H1 (cell line): ENCODE measurements around the gene CRADD. TPM values are rescaled to one million over a fixed set of nuclear protein-coding genes. Genes with fewer than 3 reads are reported as not detected.

Experiments used
- CTCF ChIA-PET: fragments of 300-600 bp; sonication (Branson Sonifier 250); formaldehyde crosslinking; loops from one replicate; lab custom pipeline; 2021; ENCODE audit not compliant: partially characterized antibody; lab: Charles Lee
- POLR2A ChIA-PET: fragments of 300-600 bp; sonication (Branson Sonifier 250); formaldehyde crosslinking; loops from one replicate; lab custom pipeline; 2021; ENCODE audit warnings: inconsistent platforms; ENCODE audit not compliant: partially characterized antibody; lab: Charles Lee
- DNase-seq, 2 experiments: peaks; one replicate each; pipeline versions ENCODE4 v3.0.0 to v3.0.0-alpha.2; 2010 to 2022; ENCODE audit warnings: low spot score in 2 of 2, low read depth in 1 of 2, mixed read lengths in 1 of 2
- FAIRE-seq: peaks from 2 replicates; lab custom pipeline; 2011; peaks lifted over from hg19 to GRCh38; lab: Jason Lieb, UNC
- H2AFZ ChIP-seq: 2 replicates; pipeline ENCODE4 v1.8.1; 2012; ENCODE audit warnings: low read length, inconsistent platforms
- H2AK5ac ChIP-seq: 2 replicates; pipeline ENCODE4 v1.6.1; 2013; ENCODE audit warnings: low read depth, low read length
- H2BK120ac ChIP-seq: replicated peaks from 2 replicates; pipeline ENCODE3; 2013; ENCODE audit warnings: low read depth, low read length, inconsistent platforms
- H2BK12ac ChIP-seq: 2 replicates; pipeline ENCODE4 v1.6.1; 2013; ENCODE audit warnings: low read depth, low read length
- H2BK15ac ChIP-seq: 2 replicates; pipeline ENCODE4 v1.6.1; 2013; ENCODE audit warnings: low read length
- H2BK20ac ChIP-seq: 2 replicates; pipeline ENCODE4 v1.6.1; 2013; ENCODE audit warnings: low read length
- H2BK5ac ChIP-seq: 2 replicates; pipeline ENCODE4 v1.6.1; 2013; ENCODE audit warnings: low read depth, low read length
- H3K14ac ChIP-seq: 2 replicates; pipeline ENCODE4 v1.6.1; 2013; ENCODE audit warnings: inconsistent platforms; ENCODE audit not compliant: insufficient read length
- H3K18ac ChIP-seq: 2 replicates; pipeline ENCODE4 v1.6.1; 2013; ENCODE audit warnings: low read length; ENCODE audit errors: extremely low read depth
- H3K23ac ChIP-seq: 2 replicates; pipeline ENCODE4 v1.6.1; 2013; ENCODE audit warnings: inconsistent platforms; ENCODE audit not compliant: insufficient read length
- H3K23me2 ChIP-seq: 2 replicates; pipeline ENCODE4 v1.6.1; 2013; ENCODE audit warnings: low read depth, low read length
- H3K27ac ChIP-seq: 2 replicates; pipeline ENCODE4 v1.6.1; 2011; ENCODE audit warnings: low read depth, low read length, inconsistent platforms
- H3K27me3 ChIP-seq, 4 experiments: replicated peaks in 1 of 4; 1 replicate in 1 of 4; 2 replicates in 3 of 4; pipeline versions ENCODE4 v1.6.1 to v1.8.1; 2011 to 2013; ENCODE audit warnings: low read length in 3 of 4, mild to moderate bottlenecking in 3 of 4, inconsistent platforms in 2 of 4, mixed read lengths in 2 of 4, moderate library complexity in 1 of 4; ENCODE audit not compliant: control insufficient read depth in 3 of 4, insufficient read depth in 3 of 4; ENCODE audit errors: extremely low read depth in 1 of 4
- H3K36me3 ChIP-seq, 4 experiments: 2 replicates each; pipeline versions ENCODE4 v1.6.1 to v1.8.1; 2011 to 2013; ENCODE audit warnings: mild to moderate bottlenecking in 4 of 4, low read length in 3 of 4, moderate library complexity in 2 of 4, control low read depth in 1 of 4, inconsistent platforms in 1 of 4; ENCODE audit not compliant: insufficient read depth in 4 of 4, control insufficient read depth in 2 of 4
- H3K4ac ChIP-seq: replicated peaks from 2 replicates; pipeline ENCODE3; 2013; ENCODE audit warnings: low read length, low read depth, mixed read lengths, inconsistent platforms; ENCODE audit not compliant: insufficient read length
- H3K4me1 ChIP-seq, 4 experiments: replicated peaks in 1 of 4; 1 replicate in 1 of 4; 2 replicates in 3 of 4; pipeline versions ENCODE4 v1.6.1 to v1.8.1; 2011 to 2013; ENCODE audit warnings: low read length in 3 of 4, inconsistent platforms in 2 of 4, mixed read lengths in 1 of 4; ENCODE audit not compliant: insufficient read depth in 4 of 4, control insufficient read depth in 3 of 4
- H3K4me2 ChIP-seq, 2 experiments: 2 replicates each; pipeline versions ENCODE4 v1.6.1 to v1.8.1; 2011 to 2013; ENCODE audit warnings: low read depth in 2 of 2, low read length in 2 of 2, control low read depth in 1 of 2, inconsistent platforms in 1 of 2, mild to moderate bottlenecking in 1 of 2; ENCODE audit not compliant: insufficient read depth in 1 of 2
- H3K4me3 ChIP-seq, 4 experiments: fragments of 200-600, 300-600 bp in 1 of 4; sonication (generic), shearing (Covaris generic), sonication (Bioruptor Twin) in 1 of 4; 2 replicates each; pipeline versions ENCODE4 v1.5.1 to v1.8.1; 2011 to 2016; ENCODE audit warnings: low read length in 4 of 4, low read depth in 3 of 4, control low read depth in 2 of 4, inconsistent platforms in 2 of 4, mild to moderate bottlenecking in 2 of 4, mixed read lengths in 1 of 4, moderate library complexity in 1 of 4; ENCODE audit not compliant: insufficient read depth in 2 of 4; ENCODE audit errors: extremely low read depth in 1 of 4
- H3K56ac ChIP-seq: replicated peaks from 2 replicates; pipeline ENCODE3; 2013; ENCODE audit warnings: low read depth, mild to moderate bottlenecking, mixed read lengths, low read length, inconsistent platforms; ENCODE audit not compliant: insufficient read length
- H3K79me1 ChIP-seq: 2 replicates; pipeline ENCODE4 v1.6.1; 2013; ENCODE audit warnings: low read depth, low read length, control low read depth
- H3K79me2 ChIP-seq, 2 experiments: 2 replicates each; pipeline versions ENCODE4 v1.6.1 to v1.8.1; 2012 to 2013; ENCODE audit warnings: low read length in 2 of 2, mild to moderate bottlenecking in 2 of 2, inconsistent platforms in 1 of 2; ENCODE audit not compliant: insufficient read depth in 2 of 2, control insufficient read depth in 1 of 2
- H3K9ac ChIP-seq, 4 experiments: replicated peaks in 1 of 4; 1 replicate in 1 of 4; 2 replicates in 3 of 4; pipeline versions ENCODE4 v1.6.1 to v1.8.1; 2011 to 2013; ENCODE audit warnings: low read depth in 3 of 4, low read length in 3 of 4, control low read depth in 2 of 4, mild to moderate bottlenecking in 2 of 4, moderate library complexity in 2 of 4, inconsistent platforms in 1 of 4; ENCODE audit errors: extremely low read depth in 1 of 4
- H3K9me3 ChIP-seq, 2 experiments: 2 replicates each; pipeline versions ENCODE4 v1.6.1 to v1.8.1; 2012 to 2013; ENCODE audit warnings: mild to moderate bottlenecking in 2 of 2, moderate library complexity in 2 of 2, control low read depth in 1 of 2, inconsistent platforms in 1 of 2, low read depth in 1 of 2, low read length in 1 of 2, mixed read lengths in 1 of 2; ENCODE audit not compliant: insufficient read depth in 2 of 2
- H4K20me1 ChIP-seq, 2 experiments: replicated peaks in 1 of 2; 2 replicates each; pipeline versions ENCODE3 to v1.8.1; 2011 to 2013; ENCODE audit warnings: inconsistent platforms in 2 of 2, low read length in 2 of 2, mild to moderate bottlenecking in 1 of 2; ENCODE audit not compliant: insufficient read depth in 2 of 2, control insufficient read depth in 1 of 2
- H4K5ac ChIP-seq: 2 replicates; pipeline ENCODE4 v1.6.1; 2013; ENCODE audit warnings: low read length, low read depth, mixed read lengths, inconsistent platforms; ENCODE audit not compliant: insufficient read length
- H4K8ac ChIP-seq: 2 replicates; pipeline ENCODE4 v1.8.0; 2013; ENCODE audit warnings: mild to moderate bottlenecking, moderate library complexity, low read length, inconsistent platforms; ENCODE audit not compliant: insufficient read depth; ENCODE audit errors: extremely low read depth
- H4K91ac ChIP-seq: replicated peaks from 2 replicates; pipeline ENCODE3; 2013; ENCODE audit warnings: low read length, mixed read lengths, inconsistent platforms; ENCODE audit not compliant: insufficient read length
- CBX5 ChIP-seq: fragments of 300-800, 300-1000 bp; sonication (generic); IDR thresholded peaks from 2 replicates; pipeline ENCODE4 v1.7.1; 2016; ENCODE audit warnings: antibody characterized with exemption, low read length, low read depth
- CTBP2 ChIP-seq: IDR thresholded peaks from 2 replicates; pipeline ENCODE4 v1.7.0; 2011; ENCODE audit warnings: borderline replicate concordance, mild to moderate bottlenecking, moderate library complexity, mixed read lengths, low read length; ENCODE audit not compliant: insufficient read depth, insufficient read length
- EP300 ChIP-seq, 2 experiments: IDR thresholded peaks; 1 replicate in 1 of 2; 2 replicates in 1 of 2; pipeline ENCODE4 v1.6.1; 2011 to 2012; ENCODE audit warnings: low read depth in 2 of 2, low read length in 2 of 2, mild to moderate bottlenecking in 2 of 2, borderline replicate concordance in 1 of 2, inconsistent platforms in 1 of 2, moderate library complexity in 1 of 2
- GABPA ChIP-seq: IDR thresholded peaks from 2 replicates; pipeline ENCODE4 v1.6.1; 2011; ENCODE audit warnings: mild to moderate bottlenecking, low read length, moderate library complexity, borderline replicate concordance; ENCODE audit not compliant: insufficient read depth
- NANOG ChIP-seq: IDR thresholded peaks from 2 replicates; pipeline ENCODE4 v1.6.1; 2011; ENCODE audit warnings: low read length, low read depth, mild to moderate bottlenecking, inconsistent platforms; ENCODE audit not compliant: insufficient read depth, poor library complexity, severe bottlenecking
- TEAD4 ChIP-seq: IDR thresholded peaks from 2 replicates; pipeline ENCODE4 v1.6.1; 2012; ENCODE audit warnings: low read depth, low read length, inconsistent platforms, mixed read lengths
- USF2 ChIP-seq: IDR thresholded peaks from 2 replicates; pipeline ENCODE4 v1.6.1; 2011; ENCODE audit warnings: low read length, improper control_type of control experiment
- WGBS, 2 experiments: shearing (Covaris generic) in 1 of 2; methylation state at CpG; one replicate each; pipeline versions ENCODE4 v1.1.6 to v1.1.7; 2013 to 2015; ENCODE audit warnings: low lambda C conversion rate in 2 of 2, mixed read lengths in 2 of 2, inconsistent platforms in 1 of 2, low coverage in 1 of 2, missing lambda C conversion rate in 1 of 2; ENCODE audit not compliant: insufficient replicate concordance in 2 of 2, insufficient coverage in 1 of 2, insufficient read length in 1 of 2; ENCODE audit errors: extremely low coverage in 1 of 2, missing lambda C conversion rate in 1 of 2; 5-methylcytosine and 5-hydroxymethylcytosine counted together
- polyA plus RNA-seq, 7 experiments: library from polyadenylated mRNA; depleted of rRNA in 3 of 7; stranded (reverse) in 5 of 7; unstranded in 2 of 7; fragments of >200 nt in 5 of 7; fragments of 200-250 nt in 2 of 7; gene quantifications; 1 replicate in 5 of 7; 2 replicates in 1 of 7; 4 replicates in 1 of 7; pipeline versions ENCODE4 v1.2.1 to v1.2.3, GENCODE V29; 2011 to 2013; ENCODE audit warnings: missing spikeins in 2 of 7, mixed read lengths in 2 of 7
- total RNA-seq: library from RNA; stranded (reverse); fragmentation: NEBNext Ultra II Directional; extraction: Animal tissue kit (Norgen Biotek cat#: 25700); gene quantifications from 2 replicates; pipeline ENCODE4 v1.2.1, GENCODE V29; 2021

CRADD gene
- total and polyA plus RNA-seq, 2 of the 8 experiments (the other 6 are each of a cell fraction or from before 2014, with no cell fraction given): 8.1 to 15.4 TPM

GRCh38 chr12:93663006-93663728, 14.0 kb upstream of the CRADD start:
- ChIA-PET CTCF (no interaction called here), POLR2A (interaction anchor here (1.0 kb wide), 1 partner anchor 14 kb away, joined by 3 read pairs; the partner anchor contains the start of gene CRADD)
- FAIRE-seq: no peak

More at GRCh38 chr12:93663006-93663728, 14.0 kb upstream of the CRADD start:
- no peak overlapping the region for H2AK5ac ChIP-seq
- H3K27ac ChIP-seq: no peak overlapping the region
- peak overlapping the region; percentile 91; the same call in 1 of the 2 replicates for H2AFZ ChIP-seq
- no peak overlapping the region for H3K4ac ChIP-seq
- H3K4me1 ChIP-seq: no peaks in the 10 kb centered on the region
- 87% methylated on average over 2 of the region's 2 CpGs; no CpG with 5 or more reads in 1 of the 2 experiments for WGBS, 2 experiments
- H2BK12ac ChIP-seq: no peak overlapping the region
- H3K23ac ChIP-seq: no peak overlapping the region
- H2BK120ac ChIP-seq: no peak overlapping the region
- H4K8ac ChIP-seq: no peak overlapping the region
- no peak overlapping the region for H2BK5ac ChIP-seq
- H3K79me1 ChIP-seq: no peaks in the 10 kb centered on the region
- H4K20me1 ChIP-seq: no peaks in the 10 kb centered on the region
- DNase-seq: no peak
- no peak overlapping the region for H3K14ac ChIP-seq
- TF ChIP-seq USF2: no peak
- no peak for TF ChIP-seq CTBP2
- no peak for TF ChIP-seq CBX5
- TF ChIP-seq GABPA: no peak
- TF ChIP-seq EP300 (IDR thresholded peaks at IDR 0.05; ENCODE audit: borderline replicate concordance in 1 of 2, low read depth in 2 of 2, low read length in 2 of 2): no peak
- no peak for TF ChIP-seq NANOG
- TF ChIP-seq TEAD4: no peak
- H2BK15ac ChIP-seq: no peak overlapping the region
- no peak overlapping the region for H3K9ac ChIP-seq
- H3K79me2 ChIP-seq: no peaks in the 10 kb centered on the region
- H3K18ac ChIP-seq: no peak overlapping the region
- H3K36me3 ChIP-seq: no peaks in the 10 kb centered on the region
- no peaks in the 10 kb centered on the region for H3K23me2 ChIP-seq
- no peaks in the 10 kb centered on the region for H3K27me3 ChIP-seq
- H3K4me3 ChIP-seq: no peak overlapping the region
- no peak overlapping the region for H4K5ac ChIP-seq
- no peak overlapping the region for H4K91ac ChIP-seq
- H3K9me3 ChIP-seq: no peaks in the 10 kb centered on the region
- no peak overlapping the region for H2BK20ac ChIP-seq
- H3K4me2 ChIP-seq: no peak overlapping the region
- no peak overlapping the region for H3K56ac ChIP-seq
